GM10266 (cell line): ENCODE data around the gene ATG4A.

Experiments
- DNase-seq: peaks from one replicate; pipeline ENCODE4 v3.0.0; 2012; ENCODE audit errors: extremely low spot score
- CTCF ChIP-seq: IDR thresholded peaks from 2 replicates; pipeline ENCODE4 v1.5.1; 2012; ENCODE audit warnings: mild to moderate bottlenecking, low read depth; ENCODE audit not compliant: control insufficient read depth, insufficient read depth; ENCODE audit errors: missing control alignments

Gene ATG4A

DNA sequence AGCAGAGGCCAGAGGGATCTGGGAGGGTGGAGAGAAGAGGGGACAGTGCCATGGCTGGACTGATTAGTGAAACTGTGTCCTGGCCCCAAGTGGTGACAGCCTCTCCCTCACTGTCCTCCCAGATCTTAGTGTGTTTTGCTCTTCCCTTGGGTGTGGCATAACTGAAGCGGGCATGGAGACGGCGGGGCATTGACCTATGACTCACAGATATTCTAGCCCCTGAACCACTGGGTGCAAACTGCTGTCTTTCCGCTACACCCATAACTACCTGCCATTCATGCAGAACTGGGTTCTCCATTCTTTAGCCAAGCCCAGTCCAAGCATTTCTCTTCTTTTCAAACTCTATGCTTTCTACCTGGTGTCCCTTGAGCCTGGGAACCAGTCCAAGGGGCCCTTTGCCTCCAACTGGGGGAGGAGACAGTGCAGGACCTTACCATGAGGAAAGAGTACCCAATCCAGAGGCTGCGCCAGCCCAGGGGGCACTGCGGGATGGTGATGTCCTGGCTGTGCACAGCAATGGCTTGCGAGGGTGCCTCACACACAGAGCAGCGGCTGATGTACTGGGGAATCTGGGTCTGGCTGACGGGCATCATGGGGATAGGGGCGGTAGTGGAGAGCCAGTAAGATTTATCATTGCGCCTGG is 67.6 kb downstream of the ATG4A start:
- no peak for TF ChIP-seq CTCF
- DNase-seq: no peak

DNA sequence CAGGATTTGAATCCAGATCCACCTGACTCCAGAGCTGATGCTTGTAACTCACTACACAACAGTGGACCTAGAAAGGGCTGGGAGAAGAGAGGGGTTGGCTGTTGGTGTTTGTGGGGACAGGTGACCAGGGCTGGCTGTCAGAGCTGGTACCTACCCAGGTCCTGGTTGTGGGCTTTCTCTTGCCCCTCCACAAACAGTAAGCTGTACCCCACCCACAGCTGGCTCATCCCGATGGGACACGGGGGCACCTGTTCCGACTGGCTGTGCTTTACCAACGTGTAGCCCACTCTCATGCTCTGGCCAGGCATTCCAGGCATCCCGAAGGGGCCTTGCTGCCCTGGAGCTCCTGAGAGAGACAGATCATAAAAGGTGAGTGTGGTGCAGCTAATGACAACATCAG is 68.7 kb downstream of the ATG4A start:
- no peak for DNase-seq
- no peak for TF ChIP-seq CTCF

DNA sequence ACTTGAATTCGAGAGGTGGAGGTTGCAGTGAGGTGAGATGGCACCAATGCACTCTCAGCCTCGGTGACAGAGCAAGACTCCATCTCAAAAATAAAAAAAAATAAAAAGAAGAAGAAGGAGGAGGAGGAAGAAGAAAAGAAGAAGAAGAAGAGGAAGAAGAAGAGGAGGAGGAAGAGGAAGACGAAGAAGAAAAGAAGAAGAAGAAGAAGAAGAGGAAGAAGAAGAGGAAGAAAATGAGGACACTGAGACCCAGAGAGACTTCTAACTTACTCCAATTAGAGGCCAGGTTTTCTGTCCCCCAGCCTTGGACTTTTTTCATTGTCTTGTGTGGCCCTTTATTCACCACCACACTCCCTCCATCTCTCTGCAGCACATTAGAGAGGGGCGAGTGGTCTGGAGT is 70.7 kb downstream of the ATG4A start:
- DNase-seq: no peak
- no peak for TF ChIP-seq CTCF

GRCh38 chrX:108163333-108164082 is 71.9 kb downstream of the ATG4A start:
- DNase-seq: no peak
- TF ChIP-seq CTCF: no peak

GRCh38 chrX:108165383-108166111 is 74.0 kb downstream of the ATG4A start:
- no peak for DNase-seq

DNA sequence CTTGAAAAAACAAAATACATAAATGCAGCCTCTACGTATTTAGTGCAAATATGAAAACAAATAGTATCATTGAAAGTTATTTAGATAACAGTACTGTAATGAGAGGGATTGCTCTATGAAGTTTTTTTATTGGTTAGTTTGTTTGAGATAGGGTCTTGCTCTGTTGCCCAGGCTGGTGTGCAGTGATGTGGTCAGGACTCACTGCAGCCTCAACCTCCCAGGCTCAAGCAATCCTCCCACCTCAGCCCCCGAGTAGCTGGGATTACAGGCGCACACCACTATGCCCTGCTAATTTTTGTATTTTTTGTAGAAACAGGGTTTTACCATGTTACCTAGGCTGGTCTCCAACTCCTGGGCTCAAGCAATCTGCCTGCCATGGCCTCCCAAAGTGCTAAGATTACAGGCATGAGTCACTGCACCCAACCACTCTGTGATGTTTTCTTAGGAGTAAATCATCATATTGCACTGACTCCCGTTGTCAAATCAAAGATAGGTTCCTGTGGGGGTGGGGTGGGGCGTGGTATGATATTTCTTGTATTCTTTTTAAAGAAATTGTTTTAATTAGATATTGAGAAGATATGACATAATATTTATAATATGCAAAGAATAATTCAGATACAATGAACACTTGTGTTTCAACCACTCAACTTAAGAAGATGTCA is 75.8 kb downstream of the ATG4A start:
- no peak for DNase-seq
- no peak for TF ChIP-seq CTCF

More at GRCh38 chrX:108165383-108166111, 74.0 kb downstream of the ATG4A start:
- no peak for TF ChIP-seq CTCF
